Peyer's patch (tissue), 4 donors: ENCODE measurements around the gene TMCC3.

Experiments used
- CTCF ChIP-seq, 6 experiments: fragments of 450-650 bp in 4 of 6; fragments of 200-600 bp in 2 of 6; sonication (generic) in 1 of 6; IDR thresholded peaks; one replicate each; pipeline ENCODE4 v1.5.1; 2017 to 2019; ENCODE audit warnings: antibody characterized with exemption in 6 of 6, mild to moderate bottlenecking in 3 of 6, moderate library complexity in 1 of 6
- POLR2A ChIP-seq, 2 donors: fragments of 450-650 bp; IDR thresholded peaks; one replicate each; pipeline ENCODE4 v1.5.1; 2017; ENCODE audit warnings: antibody characterized with exemption in 2 of 2, mild to moderate bottlenecking in 2 of 2, moderate library complexity in 2 of 2

- TF ChIP-seq CTCF (IDR thresholded peaks at IDR 0.05) (no peak), POLR2A (IDR thresholded peaks at IDR 0.05) (no peak)
These were observed 99.4 kb downstream of the TMCC3 start for GRCh38 chr12:94550964-94551363.
